ENCODE data around the gene SLF1. TPM values are rescaled to one million over a fixed set of nuclear protein-coding genes. Genes with fewer than 3 reads are reported as not detected.
A peak's percentile ranks its signal among the peaks of the same experiment; 100 is the strongest.

Gene SLF1
- total RNA-seq, 1 donor from 2014 or later: 17.0 TPM

- TF ChIP-seq CTCF (conservative IDR thresholded peaks at IDR 0.05): no peak
- peaks cover 11% of the 10 kb centered on the region for H3K36me3 Mint-ChIP-seq (ENCODE audit: low read depth)
- no peaks in the 10 kb centered on the region for H3K27me3 Mint-ChIP-seq (ENCODE audit: low read depth)
- no peaks in the 10 kb centered on the region for H3K9me3 Mint-ChIP-seq
- no peak for DNase-seq (ENCODE audit: low read depth, low spot score)
- H3K4me3 Mint-ChIP-seq: no peak overlapping the region
- no peak overlapping the region for H3K27ac Mint-ChIP-seq (ENCODE audit: unreplicated experiment)
- H3K4me1 Mint-ChIP-seq: peaks cover 1% of the 10 kb centered on the region
These were observed 79.7 kb downstream of the SLF1 start for GRCh38 chr5:94698197-94698596.

GRCh38 chr5:94699562-94699961 is 81.1 kb downstream of the SLF1 start:
- H3K36me3 Mint-ChIP-seq (ENCODE audit: low read depth): peaks cover 13% of the 10 kb centered on the region

GRCh38 chr5:94700592-94700991 is 82.1 kb downstream of the SLF1 start:
- no peak for TF ChIP-seq CTCF (conservative IDR thresholded peaks at IDR 0.05)
- H3K4me3 Mint-ChIP-seq: no peak overlapping the region
- no peak for DNase-seq (ENCODE audit: low read depth, low spot score)
- H3K4me1 Mint-ChIP-seq: no peaks in the 10 kb centered on the region
- peak overlapping the region; percentile 13 for H3K27ac Mint-ChIP-seq (ENCODE audit: unreplicated experiment)
- no peaks in the 10 kb centered on the region for H3K27me3 Mint-ChIP-seq (ENCODE audit: low read depth)
- no peaks in the 10 kb centered on the region for H3K9me3 Mint-ChIP-seq
- H3K36me3 Mint-ChIP-seq (ENCODE audit: low read depth): peaks cover 13% of the 10 kb centered on the region

More at GRCh38 chr5:94699562-94699961, 81.1 kb downstream of the SLF1 start:
- no peak for DNase-seq (ENCODE audit: low read depth, low spot score)
- no peak for TF ChIP-seq CTCF (conservative IDR thresholded peaks at IDR 0.05)
- no peak overlapping the region for H3K27ac Mint-ChIP-seq (ENCODE audit: unreplicated experiment)
- H3K4me3 Mint-ChIP-seq: no peak overlapping the region
- H3K4me1 Mint-ChIP-seq: no peaks in the 10 kb centered on the region
- no peaks in the 10 kb centered on the region for H3K27me3 Mint-ChIP-seq (ENCODE audit: low read depth)
- no peaks in the 10 kb centered on the region for H3K9me3 Mint-ChIP-seq

- no peaks in the 10 kb centered on the region for H3K4me1 Mint-ChIP-seq
- no peak for DNase-seq (ENCODE audit: low read depth, low spot score)
- H3K27ac Mint-ChIP-seq (ENCODE audit: unreplicated experiment): no peak overlapping the region
- H3K36me3 Mint-ChIP-seq (ENCODE audit: low read depth): peaks cover 13% of the 10 kb centered on the region
- no peaks in the 10 kb centered on the region for H3K27me3 Mint-ChIP-seq (ENCODE audit: low read depth)
- TF ChIP-seq CTCF (conservative IDR thresholded peaks at IDR 0.05): no peak
- no peaks in the 10 kb centered on the region for H3K9me3 Mint-ChIP-seq
- no peak overlapping the region for H3K4me3 Mint-ChIP-seq
These were observed 84.3 kb downstream of the SLF1 start for GRCh38 chr5:94702729-94703128.

GRCh38 chr5:94705427-94705826 is 87.0 kb downstream of the SLF1 start:
- no peaks in the 10 kb centered on the region for H3K9me3 Mint-ChIP-seq
- no peaks in the 10 kb centered on the region for H3K27me3 Mint-ChIP-seq (ENCODE audit: low read depth)
- H3K4me1 Mint-ChIP-seq: peaks cover 4% of the 10 kb centered on the region

More at GRCh38 chr5:94705427-94705826, 87.0 kb downstream of the SLF1 start:
- TF ChIP-seq CTCF (conservative IDR thresholded peaks at IDR 0.05): no peak
- DNase-seq (ENCODE audit: low read depth, low spot score): no peak
- no peak overlapping the region for H3K27ac Mint-ChIP-seq (ENCODE audit: unreplicated experiment)
- peaks cover 15% of the 10 kb centered on the region for H3K36me3 Mint-ChIP-seq (ENCODE audit: low read depth)
- no peak overlapping the region for H3K4me3 Mint-ChIP-seq

All from neural crest cell (in vitro differentiated cells).